Measurements from ENCODE around the gene HLA-DQB1. TPM values are rescaled to one million over a fixed set of nuclear protein-coding genes. Genes with fewer than 3 reads are reported as not detected.
A peak's percentile ranks its signal among the peaks of the same experiment; 100 is the strongest.

The HLA-DQB1 gene
- total RNA-seq, 1 experiment from 2014 or later: 3.8 TPM

- no peak for TF ChIP-seq CTCF (conservative IDR thresholded peaks at IDR 0.05)
- TF ChIP-seq EZH2 (IDR thresholded peaks at IDR 0.05; ENCODE audit: low read depth): no peak
- H3K36me3 ChIP-seq (ENCODE audit: low read depth): no peaks in the 10 kb centered on the region
- no peak overlapping the region for H3K4me2 ChIP-seq
- no peaks in the 10 kb centered on the region for H3F3A ChIP-seq (ENCODE audit: insufficient read depth, low read depth)
- intact Hi-C loops (cut with micrococcal nuclease; ENCODE audit: unreplicated experiment): no loop called here
- no peak overlapping the region for H2AFZ ChIP-seq
- ChIA-PET CTCF (no interaction called here), POLR2A (ENCODE audit: unreplicated experiment) (no interaction called here)
- H3K79me2 ChIP-seq (ENCODE audit: low read depth): no peaks in the 10 kb centered on the region
- no peak overlapping the region for H3K27ac ChIP-seq
- BruUV-seq (replicated peaks): no TSS peak
- no peaks in the 10 kb centered on the region for H3K4me1 ChIP-seq (replicated peaks; ENCODE audit: insufficient read depth)
- no peak overlapping the region for H3K4me3 ChIP-seq
- no peaks in the 10 kb centered on the region for H3K9me2 ChIP-seq (ENCODE audit: insufficient read depth)
- no peaks in the 10 kb centered on the region for H3K9me3 ChIP-seq (ENCODE audit: insufficient read depth, low read depth)
- DNase-seq: peak in 1 of 2 experiments; percentile 7
- no peaks in the 10 kb centered on the region for H4K20me1 ChIP-seq (ENCODE audit: insufficient read depth)
- no peaks in the 10 kb centered on the region for H3K27me3 ChIP-seq (ENCODE audit: insufficient read depth, low read depth)
Measured at GRCh38 chr6:32627831-32628230, 38.6 kb downstream of the HLA-DQB1 start.

- Histone ChIP-seq H3K27ac (no peak overlapping the region), H3K9me2 (ENCODE audit: insufficient read depth) (no peaks in the 10 kb centered on the region), H2AFZ (no peak overlapping the region), H3K4me3 (no peak overlapping the region), H3K79me2 (ENCODE audit: low read depth) (no peaks in the 10 kb centered on the region), H3K9me3 (ENCODE audit: insufficient read depth, low read depth) (no peaks in the 10 kb centered on the region), H4K20me1 (ENCODE audit: insufficient read depth) (no peaks in the 10 kb centered on the region), H3K4me2 (no peak overlapping the region), H3K36me3 (ENCODE audit: low read depth) (no peaks in the 10 kb centered on the region), H3K27me3 (ENCODE audit: insufficient read depth, low read depth) (no peaks in the 10 kb centered on the region), H3K4me1 (replicated peaks; ENCODE audit: insufficient read depth) (no peaks in the 10 kb centered on the region), H3F3A (ENCODE audit: insufficient read depth, low read depth) (no peaks in the 10 kb centered on the region)
- TF ChIP-seq EZH2 (IDR thresholded peaks at IDR 0.05; ENCODE audit: low read depth) (no peak), CTCF (conservative IDR thresholded peaks at IDR 0.05) (no peak)
- intact Hi-C loops (cut with micrococcal nuclease; ENCODE audit: unreplicated experiment): no loop called here
- POLR2A ChIA-PET (ENCODE audit: unreplicated experiment): no interaction called here
- CTCF ChIA-PET: no interaction called here
- no peak for DNase-seq
- BruUV-seq (replicated peaks): no TSS peak
Measured at GRCh38 chr6:32627249-32627648, 39.2 kb downstream of the HLA-DQB1 start.

- CTCF ChIA-PET: no interaction called here
- H4K20me1 ChIP-seq (ENCODE audit: insufficient read depth): no peaks in the 10 kb centered on the region
- H3K4me2 ChIP-seq: no peak overlapping the region
Measured at GRCh38 chr6:32625137-32625536, 41.3 kb downstream of the HLA-DQB1 start.

More at GRCh38 chr6:32625137-32625536, 41.3 kb downstream of the HLA-DQB1 start:
- no TSS peak for BruUV-seq (replicated peaks)
- no peak overlapping the region for H2AFZ ChIP-seq
- no peaks in the 10 kb centered on the region for H3F3A ChIP-seq (ENCODE audit: insufficient read depth, low read depth)
- H3K27me3 ChIP-seq (ENCODE audit: insufficient read depth, low read depth): no peaks in the 10 kb centered on the region
- no peaks in the 10 kb centered on the region for H3K79me2 ChIP-seq (ENCODE audit: low read depth)
- H3K4me1 ChIP-seq (replicated peaks; ENCODE audit: insufficient read depth): no peaks in the 10 kb centered on the region
- no peaks in the 10 kb centered on the region for H3K9me2 ChIP-seq (ENCODE audit: insufficient read depth)
- DNase-seq: no peak
- no peak for TF ChIP-seq CTCF (conservative IDR thresholded peaks at IDR 0.05)
- TF ChIP-seq EZH2 (IDR thresholded peaks at IDR 0.05; ENCODE audit: low read depth): no peak
- POLR2A ChIA-PET (ENCODE audit: unreplicated experiment): no interaction called here
- H3K27ac ChIP-seq: no peak overlapping the region
- no peaks in the 10 kb centered on the region for H3K36me3 ChIP-seq (ENCODE audit: low read depth)
- H3K9me3 ChIP-seq (ENCODE audit: insufficient read depth, low read depth): no peaks in the 10 kb centered on the region
- intact Hi-C loops (cut with micrococcal nuclease; ENCODE audit: unreplicated experiment): no loop called here
- no peak overlapping the region for H3K4me3 ChIP-seq
